ENCODE data around the gene ATRNL1.

GRCh38 chr10:115659616-115660015 is 566.5 kb downstream of the ATRNL1 start:
- no peak for TF ChIP-seq CTCF (IDR thresholded peaks at IDR 0.05; ENCODE audit: low read depth, low read length, missing input control)
- no peak for TF ChIP-seq RAD21 (IDR thresholded peaks at IDR 0.05)
- TF ChIP-seq ZBTB33 (IDR thresholded peaks at IDR 0.05): no peak
- TF ChIP-seq MAX (IDR thresholded peaks at IDR 0.05): no peak

Measured in liver (tissue), 3 donors.